Mesendoderm (in vitro differentiated cells): Measurements from ENCODE around the gene PI4K2A.
A peak's percentile ranks its signal among the peaks of the same experiment; 100 is the strongest.

ENCODE experiments used
- DNase-seq: peaks from one replicate; pipeline ENCODE4 v3.0.0; 2013
- H2AK5ac ChIP-seq: 2 replicates; pipeline ENCODE4 v1.6.1; 2013; ENCODE audit warnings: low read length, inconsistent platforms
- H2BK120ac ChIP-seq: 2 replicates; pipeline ENCODE4 v1.6.1; 2013; ENCODE audit warnings: low read depth, mild to moderate bottlenecking, low read length, moderate library complexity, mixed read lengths
- H2BK15ac ChIP-seq: replicated peaks from 2 replicates; pipeline ENCODE4 v1.6.1; 2013; ENCODE audit warnings: low read depth, mild to moderate bottlenecking, moderate library complexity
- H2BK5ac ChIP-seq: 2 replicates; pipeline ENCODE4 v1.6.1; 2013; ENCODE audit warnings: low read length, inconsistent platforms
- H3K18ac ChIP-seq: 2 replicates; pipeline ENCODE4 v1.6.1; 2013; ENCODE audit warnings: mild to moderate bottlenecking, low read length, mixed read lengths
- H3K23ac ChIP-seq: one replicate; pipeline ENCODE4 v1.6.1; 2013; ENCODE audit warnings: low read length
- H3K27ac ChIP-seq: 2 replicates; pipeline ENCODE4 v1.5.1; 2013; ENCODE audit warnings: low read depth, mild to moderate bottlenecking, inconsistent platforms, low read length, moderate library complexity
- H3K27me3 ChIP-seq: 2 replicates; pipeline ENCODE4 v1.6.1; 2013; ENCODE audit warnings: low read length, control low read depth, mild to moderate bottlenecking, inconsistent platforms; ENCODE audit not compliant: insufficient read depth, poor library complexity
- H3K36me3 ChIP-seq: 2 replicates; pipeline ENCODE4 v1.6.1; 2013; ENCODE audit warnings: low read length, inconsistent platforms; ENCODE audit not compliant: control insufficient read depth, insufficient read depth
- H3K4ac ChIP-seq: one replicate; pipeline ENCODE4 v1.6.1; 2013; ENCODE audit warnings: low read depth, mild to moderate bottlenecking, low read length, moderate library complexity
- H3K4me1 ChIP-seq: 2 replicates; pipeline ENCODE4 v1.6.1; 2013; ENCODE audit warnings: low read depth, low read length, inconsistent platforms; ENCODE audit not compliant: control insufficient read depth
- H3K4me2 ChIP-seq: 2 replicates; pipeline ENCODE4 v1.6.1; 2013; ENCODE audit warnings: low read length
- H3K4me3 ChIP-seq: 2 replicates; pipeline ENCODE4 v1.5.1; 2013; ENCODE audit warnings: mild to moderate bottlenecking, low read length
- H3K56ac ChIP-seq: one replicate; pipeline ENCODE4 v1.6.1; 2013; ENCODE audit warnings: low read length
- H3K79me1 ChIP-seq: 2 replicates; pipeline ENCODE4 v1.6.1; 2013; ENCODE audit warnings: low read length, inconsistent platforms
- H3K79me2 ChIP-seq: 2 replicates; pipeline ENCODE4 v1.6.1; 2013; ENCODE audit warnings: mild to moderate bottlenecking, low read length; ENCODE audit not compliant: control insufficient read depth, insufficient read depth
- H3K9ac ChIP-seq: 2 replicates; pipeline ENCODE4 v1.6.1; 2013; ENCODE audit warnings: low read length, inconsistent platforms
- H4K5ac ChIP-seq: one replicate; pipeline ENCODE4 v1.6.1; 2013; ENCODE audit warnings: low read length
- H4K8ac ChIP-seq: one replicate; pipeline ENCODE4 v1.6.1; 2013; ENCODE audit warnings: low read depth, mild to moderate bottlenecking, control low read depth, low read length, moderate library complexity
- WGBS: extraction: QIAGEN DNeasy Blood & Tissue Kit; methylation state at CpG from one replicate; pipeline ENCODE4 v1.1.7; 2013; ENCODE audit warnings: low lambda C conversion rate, missing lambda C conversion rate; ENCODE audit not compliant: insufficient coverage; ENCODE audit errors: extremely low coverage; 5-methylcytosine and 5-hydroxymethylcytosine counted together

PI4K2A gene

DNA sequence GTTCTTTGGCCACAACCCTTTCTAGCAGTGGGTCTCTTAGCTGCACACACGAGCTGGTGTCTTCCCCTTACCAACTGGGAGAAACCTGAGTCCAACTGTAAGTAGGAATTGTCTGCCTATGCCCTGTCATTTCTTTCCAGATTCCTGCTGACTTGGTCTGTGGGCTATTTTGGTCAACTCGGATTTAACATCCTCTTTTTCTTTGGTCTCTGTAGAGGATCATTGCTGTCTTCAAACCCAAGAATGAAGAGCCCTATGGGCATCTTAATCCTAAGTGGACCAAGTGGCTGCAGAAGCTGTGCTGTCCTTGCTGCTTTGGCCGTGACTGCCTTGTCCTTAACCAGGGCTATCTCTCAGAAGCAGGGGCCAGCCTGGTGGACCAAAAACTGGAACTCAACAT, 10.3 kb downstream of the PI4K2A start:
- Histone ChIP-seq H3K4me3 (no peak overlapping the region), H2AK5ac (no peak overlapping the region), H2BK5ac (no peak overlapping the region), H3K27ac (no peak overlapping the region), H4K8ac (no peak overlapping the region), H3K27me3 (no peaks in the 10 kb centered on the region), H3K79me2 (peaks cover 3% of the 10 kb centered on the region), H3K56ac (no peak overlapping the region), H3K4me1 (peaks cover 2% of the 10 kb centered on the region), H4K5ac (no peak overlapping the region), H3K4ac (no peak overlapping the region), H3K9ac (no peak overlapping the region), H2BK120ac (no peak overlapping the region), H3K79me1 (peaks cover 7% of the 10 kb centered on the region), H2BK15ac (no peak overlapping the region), H3K18ac (no peak overlapping the region), H3K23ac (no peak overlapping the region), H3K4me2 (no peak overlapping the region), H3K36me3 (no peaks in the 10 kb centered on the region)
- no peak for DNase-seq
- no CpG with 5 or more reads among the region's 3 CpGs for WGBS

DNA sequence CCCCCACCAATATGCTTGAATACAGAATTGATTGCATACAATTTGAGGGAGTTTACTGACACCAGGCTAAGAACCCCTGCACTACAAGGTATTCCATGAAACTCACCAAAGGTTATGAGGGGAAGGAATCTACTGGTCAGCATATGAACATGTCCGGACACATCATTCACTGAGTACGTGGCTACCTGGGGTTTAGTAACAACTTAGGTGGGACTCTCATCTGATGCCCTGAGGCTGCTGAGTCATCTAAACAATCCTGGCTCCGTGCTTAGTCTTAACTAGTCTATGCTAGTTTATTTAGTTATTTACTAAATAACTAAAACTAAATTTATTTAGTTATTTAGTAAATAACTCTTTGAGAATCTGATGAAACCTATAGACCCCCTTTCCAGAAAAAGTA, 11.3 kb downstream of the PI4K2A start:
- no peak overlapping the region for H3K27ac ChIP-seq
- H3K79me2 ChIP-seq = peaks cover 3% of the 10 kb centered on the region
- peaks cover 7% of the 10 kb centered on the region for H3K79me1 ChIP-seq
- H2BK15ac ChIP-seq = no peak overlapping the region
- H3K36me3 ChIP-seq = peaks cover 2% of the 10 kb centered on the region
- no peak overlapping the region for H4K5ac ChIP-seq
- H2BK120ac ChIP-seq = no peak overlapping the region
- H3K56ac ChIP-seq = no peak overlapping the region
- WGBS = no CpG with 5 or more reads among the region's 3 CpGs
- no peak overlapping the region for H3K4me3 ChIP-seq
- no peak overlapping the region for H2BK5ac ChIP-seq
- no peak overlapping the region for H3K4me2 ChIP-seq
- DNase-seq = peak; percentile 15
- H3K4me1 ChIP-seq = peaks cover 2% of the 10 kb centered on the region
- H3K27me3 ChIP-seq = no peaks in the 10 kb centered on the region
- H3K4ac ChIP-seq = no peak overlapping the region
- H3K9ac ChIP-seq = no peak overlapping the region
- H2AK5ac ChIP-seq = no peak overlapping the region
- no peak overlapping the region for H3K23ac ChIP-seq
- H3K18ac ChIP-seq = no peak overlapping the region
- H4K8ac ChIP-seq = no peak overlapping the region

- Histone ChIP-seq H3K18ac (no peak overlapping the region), H3K56ac (no peak overlapping the region), H4K5ac (no peak overlapping the region), H4K8ac (no peak overlapping the region), H3K4me2 (no peak overlapping the region), H2BK15ac (no peak overlapping the region), H2BK5ac (no peak overlapping the region), H2AK5ac (no peak overlapping the region), H3K23ac (no peak overlapping the region), H3K79me2 (no peaks in the 10 kb centered on the region), H3K4ac (no peak overlapping the region), H3K27me3 (no peaks in the 10 kb centered on the region), H3K9ac (no peak overlapping the region), H3K79me1 (no peaks in the 10 kb centered on the region), H2BK120ac (no peak overlapping the region), H3K4me3 (no peak overlapping the region), H3K27ac (no peak overlapping the region), H3K36me3 (peaks cover 3% of the 10 kb centered on the region), H3K4me1 (no peaks in the 10 kb centered on the region)
- no peak for DNase-seq
- WGBS = no CpG with 5 or more reads among the region's 5 CpGs
These were observed 16.3 kb downstream of the PI4K2A start for GRCh38 chr10:97656777-97657176.

GRCh38 chr10:97659589-97659988, 19.1 kb downstream of the PI4K2A start:
- Histone ChIP-seq H2BK15ac (no peak overlapping the region), H3K9ac (no peak overlapping the region), H3K4me3 (no peak overlapping the region), H3K36me3 (peaks cover 8% of the 10 kb centered on the region), H4K5ac (no peak overlapping the region), H3K56ac (no peak overlapping the region), H3K79me1 (no peaks in the 10 kb centered on the region), H3K4me1 (no peaks in the 10 kb centered on the region), H3K18ac (no peak overlapping the region), H4K8ac (no peak overlapping the region), H2AK5ac (no peak overlapping the region), H2BK120ac (no peak overlapping the region), H3K27me3 (no peaks in the 10 kb centered on the region), H2BK5ac (no peak overlapping the region), H3K4ac (no peak overlapping the region), H3K79me2 (no peaks in the 10 kb centered on the region), H3K27ac (no peak overlapping the region), H3K23ac (no peak overlapping the region), H3K4me2 (no peak overlapping the region)
- no CpG with 5 or more reads among the region's 1 CpG for WGBS
- DNase-seq = no peak

DNA sequence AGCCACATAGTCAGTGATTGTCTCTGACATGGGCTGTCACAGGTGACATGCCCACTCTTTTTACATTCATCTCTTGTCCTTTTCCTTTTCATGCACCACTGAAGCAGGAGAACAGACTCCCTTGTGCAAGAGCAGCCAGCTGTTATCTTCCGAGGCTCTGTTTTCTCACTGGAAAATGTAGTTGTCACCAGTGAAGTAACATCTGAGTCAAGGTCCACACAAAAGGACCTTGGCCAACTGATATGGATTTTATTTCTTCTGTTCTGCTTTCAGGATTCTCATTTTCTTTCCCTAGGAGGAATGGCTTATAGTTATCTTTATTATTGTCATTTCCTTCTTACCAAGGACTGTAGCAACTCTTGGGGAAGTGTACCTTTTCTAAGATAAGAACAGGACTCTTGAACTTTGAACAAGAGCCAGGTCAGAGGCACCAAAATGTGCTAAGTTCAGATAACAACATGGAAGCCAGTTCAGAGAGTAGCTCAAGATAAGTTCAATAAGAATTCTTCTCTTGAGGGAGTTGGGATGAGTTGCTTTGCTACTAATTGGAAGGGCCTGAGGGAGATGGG, 23.9 kb downstream of the PI4K2A start:
- H3K4me1 ChIP-seq = no peaks in the 10 kb centered on the region
- H2BK5ac ChIP-seq = no peak overlapping the region
- no peaks in the 10 kb centered on the region for H3K79me2 ChIP-seq
- no peak overlapping the region for H3K18ac ChIP-seq
- no peaks in the 10 kb centered on the region for H3K79me1 ChIP-seq
- no CpG with 5 or more reads among the region's 1 CpG for WGBS
- H3K27me3 ChIP-seq = no peaks in the 10 kb centered on the region
- no peak overlapping the region for H2BK15ac ChIP-seq
- no peak overlapping the region for H3K4me3 ChIP-seq
- H3K4me2 ChIP-seq = no peak overlapping the region
- H2AK5ac ChIP-seq = no peak overlapping the region
- H3K56ac ChIP-seq = no peak overlapping the region
- H2BK120ac ChIP-seq = no peak overlapping the region
- no peak overlapping the region for H4K5ac ChIP-seq
- H3K27ac ChIP-seq = no peak overlapping the region
- no peak for DNase-seq
- H3K4ac ChIP-seq = no peak overlapping the region
- no peak overlapping the region for H4K8ac ChIP-seq
- H3K36me3 ChIP-seq = peaks cover 13% of the 10 kb centered on the region
- no peak overlapping the region for H3K9ac ChIP-seq
- no peak overlapping the region for H3K23ac ChIP-seq

DNA sequence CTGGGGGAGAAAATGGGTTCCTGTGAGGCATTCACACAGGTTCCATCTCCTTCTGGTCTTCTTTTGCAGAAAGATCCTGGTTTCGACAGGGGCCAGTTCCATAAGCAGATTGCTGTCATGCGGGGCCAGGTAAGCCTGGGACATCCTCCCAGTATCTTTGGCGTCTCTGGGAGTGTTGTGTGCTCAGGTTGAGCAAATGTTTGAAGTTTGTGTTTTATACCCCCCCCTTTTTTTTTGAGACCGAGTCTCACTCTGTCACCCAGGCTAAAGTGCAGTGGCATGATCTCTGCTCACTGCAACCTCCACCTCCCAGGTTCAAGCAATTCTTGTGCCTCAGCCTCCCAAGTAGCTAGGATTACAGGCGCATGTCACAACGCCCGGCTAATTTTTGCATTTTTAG, 26.5 kb downstream of the PI4K2A start:
- Histone ChIP-seq H3K79me2 (no peaks in the 10 kb centered on the region), H2BK5ac (no peak overlapping the region), H2BK120ac (no peak overlapping the region), H4K5ac (no peak overlapping the region), H3K27ac (no peak overlapping the region), H4K8ac (no peak overlapping the region), H3K4me1 (no peaks in the 10 kb centered on the region), H3K9ac (no peak overlapping the region), H3K56ac (no peak overlapping the region), H3K4ac (no peak overlapping the region), H3K4me3 (no peak overlapping the region), H3K23ac (no peak overlapping the region), H2BK15ac (no peak overlapping the region), H3K18ac (no peak overlapping the region), H3K4me2 (no peak overlapping the region), H2AK5ac (no peak overlapping the region), H3K27me3 (no peaks in the 10 kb centered on the region), H3K36me3 (peaks cover 14% of the 10 kb centered on the region), H3K79me1 (no peaks in the 10 kb centered on the region)
- no CpG with 5 or more reads among the region's 7 CpGs for WGBS
- DNase-seq = no peak
